NK-92 treated with Interleukin-12 subunit alpha and Interleukin-12 subunit beta, amount 100 ng/mL, for 24 hours (cell line): ENCODE data around the gene SRPRB.

Experiments
- DNase-seq: peaks from one replicate; lab custom pipeline; 2025; lab: John Stamatoyannopoulos, UW

SRPRB gene

DNA sequence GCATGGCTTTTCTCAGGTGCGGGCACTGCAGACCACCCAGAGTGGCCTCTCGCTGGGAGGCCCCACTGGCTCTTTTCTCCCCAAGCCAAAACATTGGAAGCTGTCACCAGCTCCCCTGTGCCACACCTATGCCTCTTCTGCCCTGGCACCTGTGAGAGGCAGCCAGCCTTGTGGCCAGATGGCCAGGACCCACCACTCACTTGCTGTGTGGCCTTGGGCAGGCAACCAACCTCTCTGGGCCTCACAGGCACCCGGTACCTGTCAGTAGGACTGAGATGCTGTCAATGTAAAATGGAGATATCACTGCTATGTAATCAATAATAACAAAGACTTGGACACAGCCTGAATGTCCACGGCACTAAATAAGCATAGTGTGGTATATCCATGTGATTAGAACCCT is 36.5 kb downstream of the SRPRB start:
- no peak for DNase-seq

DNA sequence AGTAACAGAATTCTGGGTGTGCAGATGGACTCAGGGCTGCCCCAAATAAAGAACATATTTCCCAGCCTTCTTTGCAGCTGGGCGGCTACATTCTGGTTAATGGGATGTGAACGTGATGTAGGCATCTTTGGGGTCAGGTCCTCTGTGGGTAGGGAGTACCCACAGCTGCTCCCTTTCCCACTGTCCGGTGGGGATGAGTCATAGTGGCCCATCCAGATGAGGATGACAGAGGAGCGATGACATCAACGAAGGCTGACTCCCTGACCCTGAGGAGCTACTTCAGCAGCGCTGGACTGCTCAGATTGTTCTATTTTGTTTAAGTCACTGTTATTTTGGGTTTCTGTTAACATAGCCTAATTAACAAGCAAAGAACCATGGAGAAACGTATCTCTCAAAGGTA is 38.0 kb downstream of the SRPRB start:
- DNase-seq: no peak

DNA sequence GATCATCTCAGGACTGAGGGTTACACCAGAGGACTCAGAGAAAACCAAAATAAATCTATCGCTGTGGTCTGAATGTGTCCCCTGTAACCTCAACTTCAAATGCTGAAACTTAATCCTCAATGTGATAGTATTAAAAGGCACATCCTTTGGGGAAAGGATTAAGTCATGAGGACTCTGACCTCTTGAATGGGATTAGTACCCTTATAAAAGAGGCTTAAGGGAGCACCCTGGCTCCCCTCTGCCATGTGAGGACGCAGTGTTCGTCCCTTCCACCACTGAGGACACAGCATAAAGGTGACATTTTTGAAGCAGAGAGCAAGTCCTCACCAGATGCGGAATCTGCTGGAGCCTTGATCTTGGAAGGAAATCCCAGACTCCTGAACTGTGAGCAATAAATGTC is 39.5 kb downstream of the SRPRB start:
- no peak for DNase-seq

DNA sequence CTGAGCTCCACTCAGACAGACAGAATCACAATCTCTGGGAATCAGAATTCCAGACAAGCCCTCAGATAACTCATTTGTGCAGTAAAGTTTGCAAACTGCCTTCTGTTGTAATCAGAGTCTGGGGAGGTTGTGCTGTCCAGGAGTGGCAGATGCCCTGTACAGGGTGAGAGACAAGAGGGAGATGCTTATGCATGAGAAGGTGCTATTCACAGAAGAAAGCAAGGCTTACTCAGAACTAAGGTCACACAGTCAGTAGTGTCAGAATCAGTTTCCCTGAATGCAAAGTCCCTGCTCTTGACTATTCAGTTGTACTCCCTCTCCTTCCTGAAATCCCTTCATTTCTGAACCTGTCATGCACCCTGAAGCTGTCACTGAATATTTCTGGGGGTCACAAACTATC is 43.7 kb downstream of the SRPRB start:
- DNase-seq: no peak

DNA sequence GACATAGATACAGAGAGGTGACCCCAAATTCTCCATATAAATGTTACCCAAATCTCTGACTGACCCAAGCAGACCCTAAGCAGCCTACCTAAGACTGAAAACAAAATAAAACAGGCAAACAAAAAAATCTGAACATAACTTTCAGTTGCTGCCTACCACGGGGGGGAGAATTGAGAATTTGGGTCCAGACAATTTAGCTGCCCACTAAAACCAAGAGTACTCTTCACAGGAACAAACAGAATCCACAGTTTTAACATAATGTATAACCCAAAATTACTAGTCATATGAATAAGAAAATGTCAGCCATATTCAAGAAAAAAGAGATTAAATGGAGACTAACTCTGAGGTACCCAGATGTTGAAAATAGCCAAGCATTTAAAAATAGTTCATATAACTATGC is 44.4 kb downstream of the SRPRB start:
- no peak for DNase-seq

DNA sequence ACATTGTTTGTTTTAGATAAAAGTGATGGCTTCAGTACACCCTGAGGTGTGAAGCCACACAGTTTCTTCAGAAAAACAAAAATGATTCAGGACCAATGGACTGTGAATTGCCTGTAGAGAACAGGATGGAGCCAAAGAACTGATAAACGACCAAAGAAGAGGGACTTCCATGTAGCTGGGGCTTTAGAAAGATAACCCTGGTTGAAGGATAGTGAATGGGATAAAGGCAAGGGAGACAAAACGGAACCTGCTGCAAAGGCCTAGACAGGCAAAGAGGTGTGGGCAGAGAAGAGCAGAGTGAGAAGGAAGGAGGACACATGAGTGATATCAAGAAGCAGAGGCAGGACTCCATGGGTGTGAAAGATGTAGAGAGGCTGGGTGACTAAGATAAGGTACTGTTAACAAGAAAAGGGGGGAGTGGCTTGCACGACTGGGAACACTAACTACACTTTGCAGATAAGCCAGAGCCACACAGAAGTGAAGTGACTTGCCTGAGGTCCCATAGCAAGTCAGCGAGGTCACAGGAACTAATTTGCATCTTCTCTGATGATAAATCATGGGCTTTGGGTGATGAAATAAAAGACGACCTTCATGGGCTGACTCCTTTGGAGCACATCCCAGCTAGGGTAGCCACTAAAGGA is 45.8 kb downstream of the SRPRB start:
- DNase-seq: no peak

DNA sequence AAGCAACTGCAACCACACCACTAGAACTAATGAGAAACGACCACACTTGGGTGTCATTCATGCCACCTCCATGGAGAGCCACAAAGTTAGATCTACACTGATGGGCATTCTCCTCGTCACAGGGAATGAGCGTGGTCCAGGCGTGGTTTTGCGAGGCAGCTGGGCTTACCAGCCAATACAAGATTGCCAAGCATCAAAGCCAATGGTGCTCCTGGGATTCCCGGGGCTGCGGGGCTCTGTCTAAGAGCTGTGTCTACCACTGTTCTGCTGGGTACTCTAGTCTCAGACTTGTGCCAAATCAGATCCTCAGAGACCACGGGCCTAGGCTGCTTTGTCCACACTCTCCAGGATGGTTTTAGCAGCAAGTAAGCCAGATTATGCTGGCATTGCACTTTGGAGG is 46.3 kb downstream of the SRPRB start:
- DNase-seq: no peak

DNA sequence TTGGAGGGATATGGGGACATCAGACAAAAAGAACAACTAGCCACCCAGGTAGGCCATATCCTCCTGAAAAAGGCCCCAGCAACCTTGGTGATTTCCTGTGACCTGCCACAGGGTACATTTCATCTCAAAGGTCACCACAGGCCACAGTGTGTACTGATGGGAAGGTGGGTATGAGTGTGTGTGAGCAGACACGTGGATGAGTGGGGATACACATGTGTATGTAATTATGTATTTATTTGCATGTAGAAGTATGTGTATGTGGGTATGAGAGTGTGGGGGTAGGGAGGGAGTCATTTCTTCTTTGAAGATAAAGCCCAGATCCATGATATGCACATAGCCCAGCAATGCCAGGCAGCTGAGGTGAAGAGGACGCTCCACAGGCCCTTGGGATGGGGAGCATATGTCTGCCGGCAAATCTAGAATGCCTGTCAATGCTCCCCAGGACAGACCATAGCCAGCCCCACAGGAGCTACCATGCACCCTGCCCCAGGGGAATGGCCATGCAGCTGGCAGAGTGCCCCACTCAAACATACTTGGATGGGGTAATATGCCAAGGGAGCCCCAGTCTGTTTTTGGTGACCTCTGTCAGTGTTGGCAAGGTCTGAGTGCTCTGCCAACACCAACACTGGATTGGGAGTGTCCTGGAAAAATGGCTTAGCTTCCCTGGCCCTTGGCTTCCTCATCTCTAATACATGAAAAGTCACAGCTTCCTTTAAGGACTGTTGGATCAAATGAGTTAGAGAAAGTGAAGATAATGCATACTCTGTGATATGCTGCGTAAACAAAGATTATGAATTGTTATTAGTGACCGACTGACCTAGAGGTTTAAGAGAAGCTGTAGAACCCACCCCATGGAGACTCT is 47.7 kb downstream of the SRPRB start:
- DNase-seq: no peak

DNA sequence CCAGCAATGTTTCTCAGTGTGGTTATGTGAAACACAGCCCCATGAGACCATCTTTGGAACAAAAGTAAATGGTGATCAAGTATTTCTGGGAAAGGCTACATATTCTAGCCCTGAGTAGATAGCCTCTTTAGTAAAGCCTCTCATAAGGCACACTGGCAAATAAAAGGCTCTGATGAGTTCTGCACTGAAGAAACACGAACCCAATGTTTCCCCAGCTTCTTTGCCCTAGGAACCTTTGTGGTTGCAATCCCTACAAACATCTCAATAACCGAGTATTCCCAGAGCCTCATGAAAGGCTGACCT is 48.3 kb downstream of the SRPRB start:
- DNase-seq: no peak

DNA sequence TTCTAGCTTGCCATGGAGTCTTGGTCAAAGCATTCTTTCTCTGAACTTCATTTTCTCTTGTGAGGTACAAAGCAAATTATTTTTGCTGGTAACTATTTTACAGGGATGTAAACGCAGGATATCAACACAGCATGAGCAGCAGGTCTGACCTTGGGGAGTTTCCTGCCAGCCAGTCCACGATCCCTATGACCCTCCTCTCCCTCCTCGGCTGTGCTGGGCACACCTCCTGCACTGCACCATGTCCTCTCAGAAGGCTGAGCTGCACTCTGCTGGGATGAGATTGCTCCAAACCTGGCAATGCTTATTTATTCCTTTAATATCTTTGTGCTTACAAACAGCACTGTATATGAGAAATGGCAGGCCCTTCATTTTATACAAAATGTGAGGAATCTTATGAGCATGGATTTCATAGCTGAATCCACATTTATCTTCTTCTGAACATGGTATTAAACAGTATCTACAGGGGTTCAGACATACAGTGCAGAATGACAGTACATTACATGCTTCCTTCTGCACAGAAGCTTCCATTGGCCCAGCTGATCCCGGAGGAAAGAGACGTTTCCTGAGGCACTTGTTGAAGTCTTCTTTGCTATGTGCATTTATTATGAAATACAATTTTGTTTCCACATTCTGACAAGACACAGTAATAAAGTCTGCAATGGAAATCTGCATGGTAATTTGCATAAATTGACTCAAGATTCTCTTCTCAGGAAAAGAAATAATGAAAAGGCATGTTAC is 48.8 kb downstream of the SRPRB start:
- no peak for DNase-seq

DNA sequence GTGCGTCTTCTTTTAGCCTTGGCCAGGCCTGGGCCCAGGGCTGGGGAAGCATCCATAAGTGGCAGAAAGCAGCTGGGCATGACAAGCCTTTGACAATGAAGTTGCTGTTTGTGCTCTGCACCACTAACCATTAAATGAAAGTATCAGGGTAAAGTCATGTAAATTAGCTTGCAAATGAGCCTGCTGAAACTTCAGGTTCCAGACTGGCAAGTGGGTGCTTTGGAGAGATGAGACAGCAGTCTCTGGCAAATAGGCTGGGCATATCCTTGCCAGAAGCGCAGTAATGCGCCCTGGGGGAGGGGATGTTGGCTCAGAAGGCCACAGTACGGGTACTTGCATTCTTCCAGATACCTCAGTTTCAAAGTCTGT is 49.4 kb downstream of the SRPRB start:
- no peak for DNase-seq

DNA sequence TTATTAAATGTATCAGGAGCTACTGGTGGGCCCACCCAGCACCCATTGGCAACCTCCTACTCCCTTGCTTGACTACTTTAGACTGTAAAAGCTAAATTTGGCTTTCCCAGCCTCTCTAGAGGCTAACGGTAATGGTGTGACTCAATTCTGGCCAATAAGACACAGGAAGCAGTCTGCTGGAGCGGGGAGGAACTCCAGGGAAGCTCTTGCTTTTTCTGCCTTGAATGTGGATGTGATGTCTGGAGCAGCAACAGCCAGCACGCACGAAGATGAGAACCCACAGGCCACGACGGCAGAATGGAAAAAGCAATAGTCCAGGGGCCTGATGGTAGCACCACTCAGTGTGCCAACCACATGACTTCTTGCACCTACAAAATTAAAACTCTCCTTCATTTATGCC is 50.2 kb downstream of the SRPRB start:
- DNase-seq: no peak

DNA sequence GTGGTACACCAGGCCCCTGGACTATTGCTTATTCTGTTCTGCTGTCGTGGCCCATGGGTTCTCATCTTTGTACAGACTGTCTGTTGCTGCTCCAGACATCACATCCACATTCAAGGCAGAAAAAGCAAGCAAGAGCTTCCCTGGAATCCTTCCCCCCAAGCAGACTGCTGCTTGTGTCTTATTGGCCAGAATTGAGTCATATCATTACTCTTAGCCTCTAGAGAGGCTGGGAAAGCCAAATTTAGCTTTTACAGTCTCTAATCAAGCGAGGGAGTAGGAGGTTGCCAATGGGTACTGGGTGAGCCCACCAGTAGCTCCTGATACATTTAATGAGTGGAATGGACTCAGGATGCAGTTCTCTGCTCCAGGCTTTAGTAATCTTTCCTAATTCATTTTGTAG is 50.7 kb downstream of the SRPRB start:
- DNase-seq: no peak

DNA sequence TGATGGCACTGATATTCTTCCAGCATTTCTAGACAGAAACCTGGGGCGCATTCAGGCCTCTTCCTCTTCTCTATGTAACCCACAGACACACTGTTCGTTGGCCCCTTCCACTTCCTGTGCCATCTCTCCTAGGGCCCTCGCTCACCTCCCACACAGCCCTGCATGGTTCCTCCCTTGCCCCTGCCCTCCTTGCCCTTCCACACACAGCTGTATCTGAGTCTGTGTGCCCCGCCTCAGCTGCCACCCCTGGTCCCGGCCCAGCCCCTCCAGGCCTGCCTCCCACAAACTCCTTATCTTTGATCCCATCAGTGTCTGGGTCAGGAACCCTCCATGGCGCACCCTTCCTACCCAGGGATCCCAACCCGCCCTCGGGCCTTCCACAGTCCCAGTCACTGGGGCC is 52.2 kb downstream of the SRPRB start:
- DNase-seq: no peak

DNA sequence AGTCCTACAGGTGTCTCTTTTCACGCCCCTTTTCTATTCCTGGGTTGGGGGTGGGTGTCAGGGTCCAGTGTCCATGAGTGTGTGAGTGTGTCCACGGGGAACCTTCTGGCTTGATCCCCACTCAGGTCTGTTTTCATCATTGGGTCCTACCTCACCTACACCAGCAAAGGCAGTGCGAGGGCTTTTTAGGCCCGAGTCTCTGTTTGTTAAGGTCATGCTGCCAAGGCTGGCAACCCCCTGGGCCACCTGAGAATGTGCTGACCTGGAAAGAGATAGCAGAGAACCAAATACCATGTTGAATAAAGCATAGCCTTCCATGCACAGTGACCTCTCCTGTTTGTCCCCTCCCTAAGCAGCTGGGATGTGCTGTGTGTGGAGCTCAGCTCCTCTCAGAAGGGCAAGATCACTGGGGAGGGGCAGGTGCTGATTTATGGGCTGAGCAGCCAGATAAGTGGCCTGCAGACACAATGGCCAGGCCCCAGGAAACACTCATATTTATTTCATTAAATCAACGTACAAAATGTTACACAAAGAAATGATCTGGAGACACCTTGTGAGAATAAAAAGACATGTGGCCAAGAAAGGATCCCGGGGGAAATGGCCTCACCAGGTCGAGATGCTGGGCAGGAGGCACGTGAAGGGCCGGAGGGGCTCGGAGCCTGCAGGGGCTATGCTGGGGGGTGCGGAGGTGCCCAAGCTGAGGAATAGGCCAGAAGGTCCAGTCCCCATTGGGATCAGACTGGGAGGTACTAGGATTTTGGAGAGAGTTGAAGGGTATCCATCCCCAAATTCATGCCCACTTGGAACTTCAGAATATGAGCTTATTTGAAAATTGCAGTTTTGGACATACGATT is 54.0 kb downstream of the SRPRB start:
- no peak for DNase-seq

DNA sequence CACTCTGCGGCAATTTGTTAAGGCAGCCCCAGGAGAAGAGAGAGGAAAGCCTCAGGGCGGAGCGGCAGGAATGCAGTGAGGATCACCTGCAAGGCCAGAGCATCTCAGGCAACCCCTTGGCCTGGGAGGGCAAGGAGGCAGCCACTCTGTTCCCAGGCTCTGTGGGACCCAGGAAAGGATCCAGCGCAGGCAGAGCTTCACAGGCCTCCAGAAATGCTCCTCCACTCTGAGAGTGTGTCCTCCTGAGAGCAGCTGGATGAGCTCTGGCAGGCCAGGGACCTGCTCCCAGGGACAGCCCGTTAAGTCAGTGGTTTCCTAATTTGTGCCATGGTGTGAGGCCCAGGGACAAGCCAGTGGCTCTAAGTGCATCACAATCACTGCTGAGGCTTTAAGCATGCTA is 54.9 kb downstream of the SRPRB start:
- no peak for DNase-seq

DNA sequence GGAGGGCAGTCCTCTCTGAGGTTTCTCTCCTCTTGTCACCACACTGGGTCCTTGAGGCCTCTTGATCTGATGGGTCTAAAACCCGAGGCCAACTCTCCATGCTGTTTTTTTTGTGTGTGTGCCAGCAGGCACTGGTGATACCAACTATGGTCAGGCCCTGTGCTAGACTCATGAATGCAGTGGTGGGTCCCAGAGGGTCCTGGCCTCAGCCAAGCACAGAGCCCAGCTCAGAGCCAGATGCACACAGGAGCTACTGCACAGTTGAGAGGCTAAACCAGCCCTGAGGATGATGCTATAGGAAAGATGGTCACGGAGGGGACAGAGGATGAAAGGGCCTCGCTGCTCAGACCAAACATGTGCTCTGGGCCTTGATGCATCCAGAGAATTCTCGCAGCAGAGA is 56.5 kb downstream of the SRPRB start:
- DNase-seq: no peak

DNA sequence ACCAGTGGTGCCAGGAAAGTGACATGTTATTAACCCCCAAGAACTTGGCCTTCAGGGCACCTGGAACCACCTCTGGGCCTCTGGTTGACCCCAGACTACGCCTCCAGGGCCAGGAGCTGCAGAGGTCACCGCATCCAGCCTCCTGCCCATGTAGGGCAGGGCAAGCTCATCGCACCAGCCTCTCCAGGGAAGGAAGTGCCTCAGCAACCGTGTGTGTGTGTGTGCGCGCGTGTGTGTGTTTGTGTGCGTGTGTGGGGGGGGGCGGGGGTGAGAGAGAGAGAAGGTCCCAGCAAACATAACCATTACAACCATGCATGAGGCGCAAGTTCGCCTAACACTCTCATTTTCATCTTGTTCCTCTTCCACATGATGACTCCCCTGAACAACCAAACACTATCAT is 58.3 kb downstream of the SRPRB start:
- no peak for DNase-seq

DNA sequence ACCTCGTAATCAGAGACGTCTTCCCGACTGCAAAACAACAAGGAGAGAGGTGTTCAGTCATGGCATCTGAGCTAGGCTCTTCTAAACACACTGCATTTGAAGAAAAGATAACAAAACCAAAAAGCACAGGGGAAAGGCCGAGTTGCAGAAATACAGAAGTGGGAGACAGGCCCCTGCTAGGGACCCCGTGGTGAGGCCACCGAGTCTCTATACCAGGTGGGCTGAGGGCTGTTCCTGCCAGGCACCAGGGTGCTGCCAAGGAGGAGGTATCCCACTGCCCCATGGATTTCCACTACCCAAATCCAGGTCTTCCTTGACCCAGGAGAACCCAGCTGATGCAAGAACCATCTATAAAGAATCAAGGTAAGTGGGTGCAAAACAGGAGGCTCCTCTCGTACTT is 59.0 kb downstream of the SRPRB start:
- DNase-seq: no peak

DNA sequence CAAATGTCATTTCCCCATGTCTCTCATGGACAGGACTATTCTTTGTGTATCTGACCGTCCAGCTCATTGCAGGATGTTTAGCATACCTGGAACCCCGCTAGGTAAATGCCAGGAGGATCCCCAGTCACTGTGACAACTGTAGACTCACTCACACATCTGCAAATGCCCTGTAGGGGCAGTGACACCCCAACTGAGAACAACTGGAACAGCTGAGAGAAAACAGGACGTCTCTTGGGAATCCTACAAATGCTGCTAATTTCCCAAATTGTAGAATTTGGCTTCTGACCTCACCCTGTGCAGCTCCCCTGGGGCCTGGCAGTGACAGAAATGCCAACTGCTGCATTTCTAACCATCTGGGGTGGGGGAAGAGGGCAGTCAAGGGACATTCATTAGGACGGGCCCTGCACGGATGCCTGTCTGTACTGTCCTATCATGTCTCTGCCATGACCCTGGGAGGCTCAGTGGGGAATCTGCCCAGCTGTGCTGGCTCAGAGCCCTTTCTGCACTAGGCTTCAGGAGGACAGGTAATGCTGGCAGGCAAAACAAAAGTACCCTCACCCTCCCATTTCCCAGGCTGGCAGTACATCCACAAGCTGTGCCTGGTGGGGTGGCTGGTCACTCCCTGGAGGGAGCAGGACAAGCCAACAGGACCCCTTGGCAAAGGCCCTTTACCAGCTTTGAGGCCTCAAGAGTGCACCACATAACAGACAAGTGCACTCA is 59.7 kb downstream of the SRPRB start:
- no peak for DNase-seq

DNA sequence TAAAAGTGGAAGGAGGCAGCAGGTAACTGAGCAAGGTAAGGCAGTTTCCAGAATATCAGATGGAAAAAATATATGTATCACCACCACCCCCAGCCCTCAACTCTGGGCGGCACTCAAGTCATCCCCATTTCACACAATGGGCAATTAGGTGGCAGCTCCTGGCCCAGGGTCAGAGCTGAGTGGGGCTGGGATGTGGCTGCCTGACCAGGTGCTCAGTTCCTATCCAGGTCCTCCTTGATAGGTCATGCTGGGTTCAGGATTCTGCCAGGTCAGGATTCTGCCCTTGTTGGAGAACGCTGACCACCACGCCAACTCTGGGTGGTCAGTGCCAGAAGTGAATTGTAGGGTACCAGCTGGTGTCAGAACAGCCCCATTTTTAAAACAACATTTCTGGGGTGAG is 60.5 kb downstream of the SRPRB start:
- DNase-seq: no peak

DNA sequence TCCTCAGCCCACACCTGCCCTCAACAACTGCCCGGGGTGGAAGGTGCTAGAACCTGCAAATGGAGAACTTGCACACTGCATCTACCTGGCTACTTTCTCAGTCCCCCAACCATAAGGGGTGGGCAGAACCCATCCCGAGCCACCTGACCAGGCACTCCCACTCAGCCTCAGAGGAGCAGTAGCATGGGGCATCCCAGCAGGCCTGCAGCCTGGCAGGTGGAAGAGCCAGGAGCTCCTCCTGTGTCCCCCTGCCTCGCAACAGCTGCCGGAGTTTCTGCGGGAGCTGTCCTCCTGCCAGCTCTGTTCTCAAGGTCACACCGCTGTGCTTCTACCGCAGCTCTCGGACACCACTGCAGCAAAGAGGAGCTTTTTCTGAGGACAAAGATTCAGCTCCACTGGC is 62.6 kb downstream of the SRPRB start:
- no peak for DNase-seq
